NT2/D1 (cell line): ENCODE results near the gene CREG2.

ENCODE experiments used
- YY1 ChIP-seq: IDR thresholded peaks from 2 replicates; pipeline ENCODE4 v1.6.1; 2011; ENCODE audit not compliant: insufficient read length, insufficient read depth
- ZNF274 ChIP-seq: IDR thresholded peaks from 2 replicates; pipeline ENCODE4 v1.6.1; 2011; ENCODE audit warnings: mild to moderate bottlenecking, low read depth, low read length

GRCh38 chr2:101357376-101357775 lies 29.9 kb downstream of the CREG2 start:
- TF ChIP-seq YY1 (no peak), ZNF274 (no peak)
